ENCODE measurements around the gene RICTOR.
"Not testable (repeated sequence)": the region's sequence is repeated elsewhere in the genome, so short reads cannot be mapped to it uniquely, and the experiment has no call there.

Gene RICTOR

DNA sequence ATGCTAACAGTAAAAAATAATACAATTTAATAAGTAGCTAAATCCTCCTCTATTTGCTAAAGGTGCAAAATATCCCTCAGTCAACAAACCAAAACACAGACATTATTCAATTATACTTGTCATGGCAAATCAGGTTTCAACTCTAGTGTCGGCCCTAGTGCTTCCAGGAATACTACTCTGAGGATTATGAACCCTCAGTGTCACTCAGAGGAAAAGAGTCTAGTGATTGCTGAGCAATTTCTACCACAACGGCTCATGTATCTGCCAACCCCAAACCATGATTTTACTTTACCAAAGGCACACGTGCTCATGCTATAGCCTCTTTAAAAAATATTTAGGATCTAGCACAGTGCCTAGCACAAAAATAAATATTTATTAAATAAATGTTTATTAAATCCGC lies 21.0 kb downstream of the RICTOR start:
- TF ChIP-seq, protein P1, sequence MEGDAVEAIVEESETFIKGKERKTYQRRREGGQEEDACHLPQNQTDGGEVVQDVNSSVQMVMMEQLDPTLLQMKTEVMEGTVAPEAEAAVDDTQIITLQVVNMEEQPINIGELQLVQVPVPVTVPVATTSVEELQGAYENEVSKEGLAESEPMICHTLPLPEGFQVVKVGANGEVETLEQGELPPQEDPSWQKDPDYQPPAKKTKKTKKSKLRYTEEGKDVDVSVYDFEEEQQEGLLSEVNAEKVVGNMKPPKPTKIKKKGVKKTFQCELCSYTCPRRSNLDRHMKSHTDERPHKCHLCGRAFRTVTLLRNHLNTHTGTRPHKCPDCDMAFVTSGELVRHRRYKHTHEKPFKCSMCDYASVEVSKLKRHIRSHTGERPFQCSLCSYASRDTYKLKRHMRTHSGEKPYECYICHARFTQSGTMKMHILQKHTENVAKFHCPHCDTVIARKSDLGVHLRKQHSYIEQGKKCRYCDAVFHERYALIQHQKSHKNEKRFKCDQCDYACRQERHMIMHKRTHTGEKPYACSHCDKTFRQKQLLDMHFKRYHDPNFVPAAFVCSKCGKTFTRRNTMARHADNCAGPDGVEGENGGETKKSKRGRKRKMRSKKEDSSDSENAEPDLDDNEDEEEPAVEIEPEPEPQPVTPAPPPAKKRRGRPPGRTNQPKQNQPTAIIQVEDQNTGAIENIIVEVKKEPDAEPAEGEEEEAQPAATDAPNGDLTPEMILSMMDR (IDR thresholded peaks at IDR 0.05; ENCODE audit: borderline replicate concordance, control extremely low read depth, extremely low read depth, insufficient read depth, missing control alignments), result no peak
- in situ Hi-C loops (cut with MboI; ENCODE audit: low sequenced_read_pairs, unreplicated experiment), result no loop called here
- DNase-seq (ENCODE audit: low spot score), result no peak

DNA sequence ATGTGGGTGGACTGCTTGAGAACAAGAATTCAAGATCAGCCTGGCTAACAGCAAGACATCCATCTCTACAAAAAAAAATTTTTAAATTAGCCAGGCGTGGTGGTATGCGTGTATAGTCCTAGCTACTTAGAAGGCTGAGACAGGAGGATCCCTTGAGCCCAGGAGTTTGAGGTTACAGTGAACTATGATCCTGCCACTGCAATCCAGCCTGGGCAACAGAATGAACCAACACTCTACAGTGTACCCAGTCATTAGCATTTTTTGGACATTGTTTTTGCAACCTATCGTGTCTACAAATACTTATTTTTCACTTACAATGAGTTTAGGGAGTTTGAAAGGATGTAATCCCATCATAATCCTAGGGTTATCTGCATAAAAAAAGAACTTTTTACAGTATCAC lies 22.1 kb downstream of the RICTOR start:
- TF ChIP-seq, protein P1 (IDR thresholded peaks at IDR 0.05; ENCODE audit: borderline replicate concordance, control extremely low read depth, extremely low read depth, insufficient read depth, missing control alignments), result no peak
- in situ Hi-C loops (cut with MboI; ENCODE audit: low sequenced_read_pairs, unreplicated experiment), result no loop called here
- no peak for DNase-seq (ENCODE audit: low spot score)

- DNase-seq (ENCODE audit: low spot score), result no peak
- TF ChIP-seq, protein P1 (IDR thresholded peaks at IDR 0.05; ENCODE audit: borderline replicate concordance, control extremely low read depth, extremely low read depth, insufficient read depth, missing control alignments), result no peak
- in situ Hi-C loops (cut with MboI; ENCODE audit: low sequenced_read_pairs, unreplicated experiment), result no loop called here
These were observed 24.9 kb downstream of the RICTOR start for GRCh38 chr5:39049315-39049714.

- DNase-seq (ENCODE audit: low spot score), result no peak
- in situ Hi-C loops (cut with MboI; ENCODE audit: low sequenced_read_pairs, unreplicated experiment), result no loop called here
- TF ChIP-seq, protein P1 (IDR thresholded peaks at IDR 0.05; ENCODE audit: borderline replicate concordance, control extremely low read depth, extremely low read depth, insufficient read depth, missing control alignments), result no peak
These were observed 33.3 kb downstream of the RICTOR start for GRCh38 chr5:39040875-39041274.

GRCh38 chr5:39034493-39034892 lies 39.7 kb downstream of the RICTOR start:
- in situ Hi-C loops (cut with MboI; ENCODE audit: low sequenced_read_pairs, unreplicated experiment); DNase-seq (ENCODE audit: low spot score): not testable (repeated sequence)

GRCh38 chr5:39031041-39031440 lies 43.2 kb downstream of the RICTOR start:
- in situ Hi-C loops (cut with MboI; ENCODE audit: low sequenced_read_pairs, unreplicated experiment), result no loop called here

DNA sequence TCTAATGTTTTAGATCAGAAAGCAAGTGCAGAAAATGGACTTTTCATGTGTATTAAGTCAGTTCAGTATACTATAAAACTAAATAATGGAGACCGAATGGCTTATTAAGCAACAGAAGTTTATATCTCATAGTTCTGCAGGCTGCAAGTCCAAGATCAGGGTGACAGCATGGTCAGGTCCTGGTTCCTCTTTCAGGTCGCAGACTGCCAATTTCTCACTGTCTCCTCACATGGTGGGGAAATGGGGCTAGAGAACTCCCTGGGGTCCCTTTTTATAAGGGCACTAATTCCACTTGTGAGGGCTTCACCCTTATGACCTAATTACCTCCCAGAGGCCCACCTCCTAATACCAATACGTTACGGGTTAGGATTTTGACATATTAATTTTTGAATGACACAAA lies 48.7 kb downstream of the RICTOR start:
- in situ Hi-C loops (cut with MboI; ENCODE audit: low sequenced_read_pairs, unreplicated experiment), result no loop called here
- no peak for DNase-seq (ENCODE audit: low spot score)
- TF ChIP-seq, protein P1 (IDR thresholded peaks at IDR 0.05; ENCODE audit: borderline replicate concordance, control extremely low read depth, extremely low read depth, insufficient read depth, missing control alignments), result no peak

More at GRCh38 chr5:39031041-39031440, 43.2 kb downstream of the RICTOR start:
- TF ChIP-seq, protein P1 (IDR thresholded peaks at IDR 0.05; ENCODE audit: borderline replicate concordance, control extremely low read depth, extremely low read depth, insufficient read depth, missing control alignments), result no peak
- no peak for DNase-seq (ENCODE audit: low spot score)

Measured in GM13976 (cell line).